Limb (tissue), 2 donors: ENCODE data around the gene DDX55.
A peak's percentile ranks its signal among the peaks of the same experiment; 100 is the strongest.
"Not testable (repeated sequence)": the region's sequence is repeated elsewhere in the genome, so short reads cannot be mapped to it uniquely, and the experiment has no call there.

ENCODE experiments used
- DNase-seq, 2 donors: peaks; one replicate each; pipeline ENCODE4 v3.0.0-alpha.2; 2016; ENCODE audit errors: extremely low spot score in 2 of 2

Gene DDX55, protein sequence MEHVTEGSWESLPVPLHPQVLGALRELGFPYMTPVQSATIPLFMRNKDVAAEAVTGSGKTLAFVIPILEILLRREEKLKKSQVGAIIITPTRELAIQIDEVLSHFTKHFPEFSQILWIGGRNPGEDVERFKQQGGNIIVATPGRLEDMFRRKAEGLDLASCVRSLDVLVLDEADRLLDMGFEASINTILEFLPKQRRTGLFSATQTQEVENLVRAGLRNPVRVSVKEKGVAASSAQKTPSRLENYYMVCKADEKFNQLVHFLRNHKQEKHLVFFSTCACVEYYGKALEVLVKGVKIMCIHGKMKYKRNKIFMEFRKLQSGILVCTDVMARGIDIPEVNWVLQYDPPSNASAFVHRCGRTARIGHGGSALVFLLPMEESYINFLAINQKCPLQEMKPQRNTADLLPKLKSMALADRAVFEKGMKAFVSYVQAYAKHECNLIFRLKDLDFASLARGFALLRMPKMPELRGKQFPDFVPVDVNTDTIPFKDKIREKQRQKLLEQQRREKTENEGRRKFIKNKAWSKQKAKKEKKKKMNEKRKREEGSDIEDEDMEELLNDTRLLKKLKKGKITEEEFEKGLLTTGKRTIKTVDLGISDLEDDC

DNA sequence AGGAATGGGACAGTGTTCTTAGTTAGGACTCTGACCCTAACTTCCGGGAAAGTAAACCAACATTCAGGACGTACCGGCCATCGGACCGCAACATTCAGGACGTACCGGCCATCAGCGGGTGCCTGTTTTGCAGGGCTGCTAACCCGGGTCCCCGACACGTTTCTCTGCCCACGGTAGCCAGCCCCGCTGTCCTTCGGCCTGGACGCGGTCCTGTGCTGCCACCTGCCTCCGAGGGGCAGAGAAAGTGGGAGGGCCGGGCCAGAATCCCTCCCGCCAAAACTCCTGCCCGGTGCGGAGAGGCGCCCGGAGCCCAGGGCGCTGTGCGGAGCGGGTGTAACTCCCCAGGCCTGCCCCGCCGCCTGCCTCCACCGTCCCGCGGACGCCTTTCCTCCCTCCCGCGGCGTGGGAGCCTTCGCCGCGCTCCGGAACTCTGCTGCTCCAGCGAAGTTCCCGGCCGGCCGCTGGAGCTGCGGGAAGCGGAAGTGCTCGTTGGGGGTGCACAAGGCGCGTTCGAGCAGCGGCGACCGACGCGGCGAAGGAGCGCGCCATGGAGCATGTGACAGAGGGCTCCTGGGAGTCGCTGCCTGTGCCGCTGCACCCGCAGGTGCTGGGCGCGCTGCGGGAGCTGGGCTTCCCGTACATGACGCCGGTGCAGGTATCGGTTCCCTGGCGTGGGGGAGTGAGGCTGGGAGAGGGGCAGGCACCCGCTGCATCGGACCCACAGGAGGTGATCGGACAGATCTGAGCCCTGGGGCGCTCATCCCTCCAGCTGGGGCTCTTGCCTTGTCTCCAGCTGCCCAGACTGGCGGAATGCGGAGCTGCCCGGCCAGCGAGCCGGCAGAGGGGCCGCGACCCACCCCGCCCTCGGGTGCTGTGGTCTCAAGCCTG lies at the start of gene DDX55:
TSS of gene DDX55 (plus strand) at position 498 of the 888 bp plus-strand sequence. CDS start at position 548, 50 bp downstream.
- DNase-seq: peak; percentile 78 to 90

GRCh38 chr12:123554136-123554535 lies 47.8 kb upstream of the DDX55 start:
- DNase-seq: not testable (repeated sequence)

- DNase-seq: not testable (repeated sequence)
Measured at GRCh38 chr12:123554843-123555242, 47.1 kb upstream of the DDX55 start.

DNA sequence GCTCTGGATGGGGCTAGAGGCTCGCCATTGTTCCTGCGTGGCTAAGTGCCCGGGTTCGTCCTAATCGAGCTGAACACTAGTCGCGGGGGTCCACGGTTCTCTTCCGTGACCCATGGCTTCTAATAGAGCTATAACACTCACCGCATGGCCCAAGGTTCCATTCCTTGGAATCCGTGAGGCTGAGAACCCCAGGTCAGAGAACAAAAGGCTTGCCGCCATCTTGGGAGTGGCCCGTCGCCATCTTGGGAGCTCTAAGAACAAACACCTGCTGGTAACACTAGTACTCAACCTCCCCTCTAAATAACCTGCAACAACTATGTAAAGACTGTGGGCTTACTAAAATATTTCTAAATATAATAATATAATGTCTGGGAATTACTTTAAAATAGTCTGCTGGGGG lies 43.4 kb upstream of the DDX55 start:
- not testable (repeated sequence) for DNase-seq

DNA sequence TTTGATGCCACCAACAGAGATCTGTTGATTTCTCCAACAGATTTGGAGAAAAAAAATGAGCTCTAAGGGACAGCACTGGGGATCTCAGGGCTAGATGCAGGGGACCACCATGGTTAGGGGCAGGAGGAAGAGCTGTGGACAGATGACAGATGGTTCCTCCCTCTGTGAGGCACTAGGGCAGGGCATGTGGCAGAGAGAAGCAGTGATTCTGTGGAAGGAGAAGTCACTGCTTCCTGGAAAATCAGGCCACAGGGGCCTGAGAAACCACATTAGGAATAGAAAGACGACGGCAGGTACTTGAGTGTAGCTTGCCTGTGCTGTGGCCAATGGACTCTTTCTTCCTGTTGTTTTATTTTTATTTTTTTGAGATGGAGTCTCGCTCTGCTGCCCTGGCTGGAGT lies 42.4 kb upstream of the DDX55 start:
- no peak for DNase-seq

DNA sequence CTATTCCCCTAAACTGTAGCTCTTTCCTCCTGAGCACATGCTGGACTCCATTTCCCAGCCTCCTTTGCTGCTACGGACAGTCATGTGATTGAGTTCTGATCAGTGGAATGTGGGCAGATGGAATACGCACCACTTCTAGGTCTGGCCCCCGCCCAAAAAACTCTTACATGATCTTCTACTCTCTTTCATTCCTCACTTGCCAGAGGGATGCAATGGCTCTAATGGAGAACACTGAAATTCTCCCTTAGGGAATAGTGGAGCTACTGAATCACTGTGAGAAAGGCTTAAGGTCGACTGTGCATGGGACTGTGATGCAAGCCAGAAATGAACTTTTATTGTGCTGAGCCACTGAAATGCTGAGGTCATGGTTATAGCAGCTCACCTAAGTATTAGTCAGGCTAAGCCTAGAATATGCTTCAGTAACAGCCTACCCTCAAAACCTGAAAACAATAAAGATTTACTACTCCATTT lies 30.5 kb upstream of the DDX55 start:
- peak; percentile 31 to 33 for DNase-seq

DNA sequence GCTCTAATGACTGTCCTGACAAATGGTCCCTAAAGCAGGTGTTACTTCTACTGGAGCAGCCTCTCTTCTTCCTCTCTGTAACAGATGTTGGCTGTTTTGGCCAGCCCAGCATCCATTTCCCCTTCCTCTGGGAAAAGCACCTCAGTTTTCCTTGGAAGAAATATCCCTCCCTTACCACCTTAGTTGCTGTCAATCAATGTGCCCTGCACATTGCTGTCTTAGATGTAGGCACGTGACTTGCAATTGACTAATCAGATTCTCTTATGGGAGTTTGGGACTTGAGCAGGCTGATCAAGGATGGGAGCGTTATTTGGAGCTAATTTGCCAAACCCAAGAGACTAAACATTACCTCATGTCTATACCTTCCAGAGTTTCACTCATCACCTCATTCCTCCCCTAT lies 29.5 kb upstream of the DDX55 start:
- no peak for DNase-seq

GRCh38 chr12:123573870-123574269 lies 28.0 kb upstream of the DDX55 start:
- DNase-seq: no peak

DNA sequence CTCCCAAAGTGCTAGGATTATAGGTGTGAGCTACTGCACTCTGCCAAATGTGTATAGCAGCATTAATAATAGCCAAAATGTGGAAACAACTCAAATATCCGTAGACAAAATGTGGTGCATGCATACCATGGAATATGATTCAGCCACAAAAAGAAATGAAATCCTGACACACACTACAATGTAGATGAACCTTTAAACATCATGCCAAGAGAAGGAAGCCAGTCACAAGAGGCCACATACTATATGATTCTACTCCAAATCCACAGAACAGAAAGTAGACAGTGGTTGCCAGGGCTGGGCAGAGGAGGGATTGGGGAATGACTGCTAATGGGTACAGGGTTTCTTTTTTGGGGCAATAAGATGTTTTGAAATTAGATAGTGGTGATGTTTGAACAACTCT lies 25.3 kb upstream of the DDX55 start:
- DNase-seq: no peak

DNA sequence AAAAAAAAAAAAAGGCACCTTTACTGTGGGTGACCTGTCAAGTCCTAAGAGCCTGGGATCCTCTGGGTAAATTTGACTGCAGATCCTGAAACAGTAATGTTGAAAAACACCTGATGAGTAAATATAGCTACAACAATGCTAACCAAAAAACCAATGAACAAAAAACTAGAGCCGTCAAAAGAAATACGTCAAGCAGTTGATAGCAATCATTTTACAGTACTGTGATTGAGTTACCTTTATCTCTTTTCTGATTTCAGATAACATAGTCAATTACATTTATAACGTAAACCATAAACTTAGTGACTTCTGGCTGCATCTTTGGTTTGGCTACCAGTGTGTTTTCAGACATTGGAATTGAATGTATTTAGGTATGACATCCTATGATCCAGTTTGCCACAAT lies 23.7 kb upstream of the DDX55 start:
- no peak for DNase-seq

GRCh38 chr12:123578829-123579228 lies 23.1 kb upstream of the DDX55 start:
- DNase-seq: not testable (repeated sequence)

- DNase-seq: no peak
Measured at GRCh38 chr12:123580772-123581171, 21.1 kb upstream of the DDX55 start.

- DNase-seq: no peak
Measured at GRCh38 chr12:123591702-123592481, 10.0 kb upstream of the DDX55 start.

GRCh38 chr12:123595729-123596128 lies 6.2 kb upstream of the DDX55 start:
- no peak for DNase-seq

DNA sequence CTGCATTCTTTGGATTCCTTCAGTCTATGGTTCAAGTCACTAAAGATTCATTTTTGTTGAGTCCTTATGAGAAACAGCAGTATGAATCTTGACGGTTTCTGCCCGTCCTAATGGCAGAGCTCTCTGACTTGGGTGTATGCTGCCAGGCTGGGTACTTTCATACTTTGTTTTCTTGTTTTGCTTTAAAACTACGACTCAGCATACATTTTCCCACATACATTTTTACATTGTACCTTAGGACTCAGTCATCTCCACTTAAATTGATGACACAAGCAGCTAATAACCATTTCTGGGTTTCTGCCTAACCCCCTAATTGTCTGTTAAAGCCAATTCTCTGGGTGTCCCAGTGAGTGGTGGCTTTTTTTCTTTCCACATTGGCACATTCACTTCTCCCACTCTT lies 4.8 kb upstream of the DDX55 start:
- no peak for DNase-seq

GRCh38 chr12:123598522-123598921 lies 3.4 kb upstream of the DDX55 start:
- DNase-seq: no peak

- no peak for DNase-seq
Measured at GRCh38 chr12:123599310-123599709, 2.6 kb upstream of the DDX55 start.

DNA sequence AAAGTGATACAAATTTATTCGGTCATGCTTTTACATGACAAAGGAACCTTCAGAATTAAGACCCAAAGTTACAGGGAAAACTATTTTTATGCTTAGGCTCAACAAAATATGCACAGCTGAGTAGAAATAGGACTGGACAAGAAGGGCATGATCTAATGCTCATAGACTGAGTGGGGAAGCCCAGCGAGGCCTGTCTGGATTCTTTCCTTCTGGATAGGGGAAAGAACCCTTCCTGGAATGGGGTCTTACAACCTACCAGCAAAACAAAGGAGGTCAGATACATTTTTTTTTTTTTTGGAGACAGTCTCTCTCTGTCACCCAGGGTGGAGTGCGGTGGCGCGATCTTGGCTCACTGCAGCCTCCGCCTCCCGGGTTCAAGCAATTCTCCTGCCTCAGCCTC lies 2.2 kb upstream of the DDX55 start:
- DNase-seq: no peak

- no peak for DNase-seq
Measured at GRCh38 chr12:123602651-123603195, 824 bp downstream of the DDX55 start.

DNA sequence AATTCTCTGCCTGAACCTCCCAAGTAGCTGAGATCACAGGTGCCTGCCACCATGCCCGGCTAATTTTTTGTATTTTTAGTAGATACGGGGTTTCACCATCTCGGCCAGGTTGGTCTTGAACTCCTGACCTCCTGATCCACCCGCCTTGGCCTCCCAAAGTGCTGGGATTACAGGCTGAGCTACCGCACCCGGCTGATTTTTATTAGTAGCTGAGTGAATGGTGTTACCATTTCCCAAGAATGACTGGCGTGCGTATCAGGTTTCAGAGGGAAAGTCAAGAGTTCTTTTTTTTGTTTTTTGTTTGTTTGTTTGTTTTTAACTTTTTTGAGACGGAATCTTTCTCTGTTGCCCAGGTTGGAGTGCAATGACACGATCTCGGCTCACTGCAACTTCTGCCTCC lies 1.6 kb downstream of the DDX55 start:
- not testable (repeated sequence) for DNase-seq

GRCh38 chr12:123607756-123608155 lies 5.9 kb downstream of the DDX55 start:
- no peak for DNase-seq
